ENCODE results near the gene RHCG. TPM values are rescaled to one million over a fixed set of nuclear protein-coding genes. Genes with fewer than 3 reads are reported as not detected.

The RHCG gene
- total RNA-seq, 2 experiments from 2014 or later: not detected

- no peak for DNase-seq
- CTCF ChIA-PET: no interaction called here
- H3K27me3 Mint-ChIP-seq (ENCODE audit: low read depth): peaks cover 2% of the 10 kb centered on the region
- intact Hi-C loops (cut with micrococcal nuclease): no loop called here
- H3K4me3 Mint-ChIP-seq: no peak overlapping the region
- H3K27ac Mint-ChIP-seq: no peak overlapping the region
- no peaks in the 10 kb centered on the region for H3K36me3 Mint-ChIP-seq (ENCODE audit: low read depth)
- H3K4me1 Mint-ChIP-seq (ENCODE audit: low read depth): peaks cover 4% of the 10 kb centered on the region
- peaks cover 2% of the 10 kb centered on the region for H3K9me3 Mint-ChIP-seq
Observed at GRCh38 chr15:89523101-89523500, 26.7 kb upstream of the RHCG start.

- H3K4me1 Mint-ChIP-seq (ENCODE audit: low read depth): peaks cover 4% of the 10 kb centered on the region
- peaks cover 2% of the 10 kb centered on the region for H3K9me3 Mint-ChIP-seq
- H3K36me3 Mint-ChIP-seq (ENCODE audit: low read depth): no peaks in the 10 kb centered on the region
- no peak overlapping the region for H3K4me3 Mint-ChIP-seq
- peaks cover 5% of the 10 kb centered on the region for H3K27me3 Mint-ChIP-seq (ENCODE audit: low read depth)
- intact Hi-C loops (cut with micrococcal nuclease): no loop called here
- CTCF ChIA-PET: no interaction called here
- no peak overlapping the region for H3K27ac Mint-ChIP-seq
- DNase-seq: no peak
Observed at GRCh38 chr15:89521605-89522004, 25.2 kb upstream of the RHCG start.

DNA sequence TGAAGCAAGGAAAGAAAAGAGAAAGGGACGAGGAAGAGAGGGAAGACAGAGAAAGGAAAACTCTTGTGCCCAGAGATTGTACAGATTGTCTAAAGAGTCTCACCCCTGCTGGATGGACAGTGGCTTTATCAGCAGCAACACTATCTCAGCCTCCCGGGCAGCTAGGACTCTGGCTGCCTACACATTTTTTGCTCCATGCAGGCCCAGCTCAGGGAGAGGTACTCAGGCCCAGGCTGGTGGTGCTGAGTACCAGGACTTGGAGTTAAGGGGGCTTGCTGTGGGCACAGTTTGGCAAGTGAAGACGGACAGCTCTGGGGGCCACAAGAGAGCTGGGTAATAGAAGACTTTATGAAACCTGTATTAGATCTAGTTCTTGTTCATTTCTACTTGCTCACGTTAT is 19.1 kb upstream of the RHCG start:
- no peaks in the 10 kb centered on the region for H3K4me1 Mint-ChIP-seq (ENCODE audit: low read depth)
- no peak overlapping the region for H3K4me3 Mint-ChIP-seq
- H3K36me3 Mint-ChIP-seq (ENCODE audit: low read depth): no peaks in the 10 kb centered on the region
- intact Hi-C loops (cut with micrococcal nuclease): no loop called here
- CTCF ChIA-PET: no interaction called here
- peaks cover 14% of the 10 kb centered on the region for H3K27me3 Mint-ChIP-seq (ENCODE audit: low read depth)
- no peak overlapping the region for H3K27ac Mint-ChIP-seq
- no peaks in the 10 kb centered on the region for H3K9me3 Mint-ChIP-seq
- no peak for DNase-seq

DNA sequence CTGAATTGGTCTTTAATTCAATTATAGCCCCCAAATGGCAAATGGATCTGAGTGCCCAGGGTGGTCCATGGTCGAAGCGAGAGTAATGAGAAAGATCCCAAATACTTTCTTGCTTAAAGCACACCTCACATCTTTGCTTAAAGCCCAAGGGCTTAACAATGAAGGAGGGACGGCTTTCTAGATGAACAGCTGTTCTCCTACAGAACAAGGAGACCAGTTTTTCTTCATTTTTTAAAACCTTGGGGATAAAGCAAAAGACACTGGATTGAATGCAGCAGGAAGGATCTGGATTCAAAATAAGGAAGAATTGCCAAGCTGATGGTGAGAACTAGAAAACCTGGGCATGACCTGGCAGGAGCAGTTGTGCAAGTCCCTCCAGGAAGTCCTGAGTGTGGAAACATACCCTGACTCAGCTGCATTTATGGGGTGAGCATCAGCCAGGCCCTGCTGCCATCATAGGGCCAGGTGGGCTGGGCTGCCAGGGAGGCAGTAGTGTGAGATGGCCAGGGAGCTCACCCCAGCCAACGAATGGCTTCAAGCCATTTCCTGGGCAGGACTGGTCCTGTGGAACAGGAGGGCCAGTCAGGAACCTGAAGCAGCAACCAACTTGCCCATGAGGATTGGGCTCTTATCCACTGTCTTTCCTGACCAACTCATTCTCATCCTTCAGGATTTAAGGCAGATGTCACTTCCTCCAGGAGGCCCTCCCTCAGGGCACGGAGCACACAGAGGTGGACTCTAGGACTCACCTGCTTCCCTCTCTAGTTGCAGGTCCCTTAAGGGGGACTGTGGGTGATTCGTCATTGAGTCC is 18.4 kb upstream of the RHCG start:
- Mint-ChIP-seq H3K36me3 (ENCODE audit: low read depth) (no peaks in the 10 kb centered on the region), H3K4me3 (no peak overlapping the region), H3K27ac (no peak overlapping the region), H3K27me3 (ENCODE audit: low read depth) (peaks cover 15% of the 10 kb centered on the region), H3K4me1 (ENCODE audit: low read depth) (no peaks in the 10 kb centered on the region), H3K9me3 (no peaks in the 10 kb centered on the region)
- no peak for DNase-seq
- CTCF ChIA-PET: no interaction called here
- intact Hi-C loops (cut with micrococcal nuclease): no loop called here

- Mint-ChIP-seq H3K36me3 (ENCODE audit: low read depth) (no peaks in the 10 kb centered on the region), H3K27ac (no peak overlapping the region), H3K9me3 (no peaks in the 10 kb centered on the region), H3K4me1 (ENCODE audit: low read depth) (no peaks in the 10 kb centered on the region), H3K4me3 (no peak overlapping the region), H3K27me3 (ENCODE audit: low read depth) (peaks cover 13% of the 10 kb centered on the region)
- CTCF ChIA-PET: no interaction called here
- DNase-seq: no peak
- intact Hi-C loops (cut with micrococcal nuclease): no loop called here
Observed at GRCh38 chr15:89514186-89514585, 17.8 kb upstream of the RHCG start.

GRCh38 chr15:89513284-89513683 is 16.9 kb upstream of the RHCG start:
- CTCF ChIA-PET: no interaction called here
- H3K27ac Mint-ChIP-seq: no peak overlapping the region
- H3K36me3 Mint-ChIP-seq (ENCODE audit: low read depth): no peaks in the 10 kb centered on the region
- intact Hi-C loops (cut with micrococcal nuclease): no loop called here
- no peaks in the 10 kb centered on the region for H3K4me1 Mint-ChIP-seq (ENCODE audit: low read depth)
- H3K27me3 Mint-ChIP-seq (ENCODE audit: low read depth): peaks cover 13% of the 10 kb centered on the region
- H3K4me3 Mint-ChIP-seq: no peak overlapping the region
- no peaks in the 10 kb centered on the region for H3K9me3 Mint-ChIP-seq
- no peak for DNase-seq

GRCh38 chr15:89512631-89513030 is 16.2 kb upstream of the RHCG start:
- Mint-ChIP-seq H3K27me3 (ENCODE audit: low read depth) (peaks cover 13% of the 10 kb centered on the region), H3K4me1 (ENCODE audit: low read depth) (no peaks in the 10 kb centered on the region), H3K36me3 (ENCODE audit: low read depth) (no peaks in the 10 kb centered on the region), H3K27ac (no peak overlapping the region), H3K9me3 (no peaks in the 10 kb centered on the region), H3K4me3 (no peak overlapping the region)
- no peak for DNase-seq
- CTCF ChIA-PET: no interaction called here
- intact Hi-C loops (cut with micrococcal nuclease): no loop called here

DNA sequence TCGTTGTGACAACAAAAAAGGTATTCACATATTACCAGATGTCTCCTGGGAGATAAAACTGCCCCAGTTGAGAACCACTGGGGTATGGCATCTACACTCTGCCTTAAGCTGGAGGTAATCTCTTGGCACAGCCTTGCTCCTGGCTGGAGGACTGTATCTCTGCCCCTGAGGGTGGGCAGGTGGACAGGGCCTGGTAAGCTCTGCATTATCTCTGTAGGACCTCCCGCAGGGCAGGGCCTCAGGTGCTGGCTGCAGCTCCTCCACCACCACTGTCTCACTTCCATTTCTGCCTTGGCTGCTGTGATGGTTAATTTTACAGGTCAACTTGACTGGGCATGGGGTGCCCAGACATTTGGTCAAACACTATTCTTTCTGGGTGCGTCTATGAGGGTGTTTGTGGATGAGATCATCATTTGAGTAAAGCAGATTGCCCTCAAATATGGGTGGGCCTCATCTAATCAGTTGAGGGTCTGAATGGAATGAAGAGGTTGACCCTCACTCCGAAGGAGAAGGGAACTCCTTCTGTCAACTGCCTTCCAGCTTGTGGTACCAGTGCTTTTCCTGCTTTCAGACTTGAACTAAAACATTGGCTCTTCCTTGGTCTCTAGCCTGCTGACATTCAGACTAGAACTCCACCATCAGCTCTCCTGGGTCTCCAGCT is 9.8 kb upstream of the RHCG start:
- CTCF ChIA-PET: no interaction called here
- H3K27me3 Mint-ChIP-seq (ENCODE audit: low read depth): peaks cover 6% of the 10 kb centered on the region
- H3K4me1 Mint-ChIP-seq (ENCODE audit: low read depth): no peaks in the 10 kb centered on the region
- H3K27ac Mint-ChIP-seq: no peak overlapping the region
- no peak for DNase-seq
- no peaks in the 10 kb centered on the region for H3K9me3 Mint-ChIP-seq
- no peak overlapping the region for H3K4me3 Mint-ChIP-seq
- no peaks in the 10 kb centered on the region for H3K36me3 Mint-ChIP-seq (ENCODE audit: low read depth)
- intact Hi-C loops (cut with micrococcal nuclease): no loop called here

DNA sequence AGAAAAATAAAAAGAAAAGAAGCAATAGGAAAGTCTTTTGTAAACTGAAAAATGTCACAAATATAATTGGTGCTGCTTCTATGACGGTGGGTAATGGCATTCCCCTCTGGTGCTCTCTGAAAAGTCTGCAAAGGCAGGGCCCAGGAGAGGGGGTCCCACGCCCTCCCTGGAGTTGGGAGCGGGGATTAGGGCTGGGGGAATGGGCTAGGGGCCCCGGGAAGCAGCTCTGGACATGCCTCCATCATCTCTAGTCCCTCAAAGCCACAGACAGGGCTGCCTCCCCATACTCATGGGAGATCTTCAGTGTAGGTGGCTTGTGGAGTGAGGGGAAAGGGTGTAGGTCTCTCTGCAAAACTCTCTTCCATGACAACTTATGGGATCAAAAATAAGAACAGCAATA is 7.8 kb upstream of the RHCG start:
- no peak overlapping the region for H3K27ac Mint-ChIP-seq
- no peak overlapping the region for H3K4me3 Mint-ChIP-seq
- CTCF ChIA-PET: no interaction called here
- DNase-seq: no peak
- no peaks in the 10 kb centered on the region for H3K9me3 Mint-ChIP-seq
- no peaks in the 10 kb centered on the region for H3K36me3 Mint-ChIP-seq (ENCODE audit: low read depth)
- intact Hi-C loops (cut with micrococcal nuclease): no loop called here
- H3K4me1 Mint-ChIP-seq (ENCODE audit: low read depth): no peaks in the 10 kb centered on the region
- peaks cover 12% of the 10 kb centered on the region for H3K27me3 Mint-ChIP-seq (ENCODE audit: low read depth)

GRCh38 chr15:89502867-89503595 is 6.6 kb upstream of the RHCG start:
- intact Hi-C loops (cut with micrococcal nuclease): no loop called here
- H3K27ac Mint-ChIP-seq: no peak overlapping the region
- CTCF ChIA-PET: interaction anchor here (1.0 to 1.6 kb wide), 2 partner anchors 60 to 144 kb away, joined by 3 to 6 read pairs; no protein-coding TSS in a partner anchor

GRCh38 chr15:89501646-89502045 is 5.3 kb upstream of the RHCG start:
- Mint-ChIP-seq H3K27ac (no peak overlapping the region), H3K4me1 (ENCODE audit: low read depth) (peaks cover 3% of the 10 kb centered on the region), H3K4me3 (no peak overlapping the region), H3K9me3 (no peaks in the 10 kb centered on the region), H3K36me3 (ENCODE audit: low read depth) (no peaks in the 10 kb centered on the region), H3K27me3 (ENCODE audit: low read depth) (peaks cover 23% of the 10 kb centered on the region)
- no peak for DNase-seq
- CTCF ChIA-PET: interaction anchor here (1.0 to 1.6 kb wide), 2 partner anchors 58 to 143 kb away, joined by 3 to 6 read pairs; no protein-coding TSS in a partner anchor
- intact Hi-C loops (cut with micrococcal nuclease): no loop called here

More at GRCh38 chr15:89502867-89503595, 6.6 kb upstream of the RHCG start:
- H3K27me3 Mint-ChIP-seq (ENCODE audit: low read depth): peaks cover 15% of the 10 kb centered on the region
- no peak for DNase-seq
- H3K4me3 Mint-ChIP-seq: no peak overlapping the region
- no peaks in the 10 kb centered on the region for H3K36me3 Mint-ChIP-seq (ENCODE audit: low read depth)
- no peaks in the 10 kb centered on the region for H3K4me1 Mint-ChIP-seq (ENCODE audit: low read depth)
- H3K9me3 Mint-ChIP-seq: no peaks in the 10 kb centered on the region

GRCh38 chr15:89500397-89501270 is 4.3 kb upstream of the RHCG start:
- no peaks in the 10 kb centered on the region for H3K9me3 Mint-ChIP-seq
- peaks cover 7% of the 10 kb centered on the region for H3K4me1 Mint-ChIP-seq (ENCODE audit: low read depth)
- CTCF ChIA-PET: interaction anchor here (0.6 to 1.3 kb wide), 4 partner anchors 9 to 144 kb away, joined by 3 to 4 read pairs (median 4); no protein-coding TSS in a partner anchor
- no peaks in the 10 kb centered on the region for H3K36me3 Mint-ChIP-seq (ENCODE audit: low read depth)
- DNase-seq: peak; percentile 16
- H3K27me3 Mint-ChIP-seq (ENCODE audit: low read depth): peaks cover 30% of the 10 kb centered on the region
- intact Hi-C loops (cut with micrococcal nuclease): no loop called here
- H3K27ac Mint-ChIP-seq: no peak overlapping the region
- H3K4me3 Mint-ChIP-seq: no peak overlapping the region
